ENCODE results near the gene PLVAP.

- TF ChIP-seq CTCF (conservative IDR thresholded peaks at IDR 0.05) (no peak), ZFX (IDR thresholded peaks at IDR 0.05) (no peak)
These were observed 11.8 kb downstream of the PLVAP start for GRCh38 chr19:17365361-17365760.
